ENCODE results near the gene HSPBAP1.
"Not testable (repeated sequence)": the region's sequence is repeated elsewhere in the genome, so short reads cannot be mapped to it uniquely, and the experiment has no call there.

Gene HSPBAP1

DNA sequence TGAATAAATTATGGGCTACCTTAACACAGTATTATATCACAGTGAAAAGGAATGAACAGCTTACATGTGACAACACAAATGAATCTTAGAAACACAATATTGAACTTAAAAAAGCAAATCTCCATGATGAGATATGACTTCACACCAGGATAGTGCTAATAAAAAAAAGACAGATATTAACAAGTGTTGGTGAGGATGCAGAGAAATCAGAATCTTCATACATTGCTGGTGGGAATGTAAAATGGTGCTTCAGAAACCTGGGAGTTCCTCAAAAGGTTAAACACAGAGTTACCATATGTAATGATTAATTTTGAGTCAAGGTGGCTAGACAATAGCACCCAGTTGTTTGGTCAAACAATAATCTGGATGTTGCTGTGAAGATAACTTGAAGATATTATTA lies 51.4 kb downstream of the HSPBAP1 start:
- no peak for DNase-seq (ENCODE audit: low read depth)
- no peak overlapping the region for H3K4me3 ChIP-seq (replicated peaks; ENCODE audit: low read depth, low read length)
- no peak for TF ChIP-seq CTCF (IDR thresholded peaks at IDR 0.05; ENCODE audit: low read length, missing control alignments)

DNA sequence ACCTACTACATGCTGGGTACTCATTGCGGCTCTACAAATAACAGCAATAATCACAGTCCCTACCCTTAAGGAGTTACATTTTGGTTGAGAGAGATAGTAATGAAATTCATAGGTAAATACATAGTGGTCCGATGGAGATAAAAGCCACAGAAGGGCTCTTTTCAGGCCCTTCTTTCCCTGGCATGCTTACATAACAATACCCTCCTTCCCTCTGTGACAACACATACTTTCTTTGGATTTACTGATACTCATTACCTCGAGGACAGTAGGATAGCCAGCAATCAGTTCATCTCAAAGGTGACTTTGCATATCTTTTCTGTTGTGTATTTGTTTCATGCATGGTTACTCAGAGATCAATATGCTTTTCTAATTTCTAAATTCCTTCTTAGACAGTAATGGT lies 54.5 kb downstream of the HSPBAP1 start:
- no peak overlapping the region for H3K4me3 ChIP-seq (replicated peaks; ENCODE audit: low read depth, low read length)
- no peak for TF ChIP-seq CTCF (IDR thresholded peaks at IDR 0.05; ENCODE audit: low read length, missing control alignments)

GRCh38 chr3:122732682-122733525 lies 60.7 kb downstream of the HSPBAP1 start:
- not testable (repeated sequence) for H3K4me3 ChIP-seq (replicated peaks; ENCODE audit: low read depth, low read length); DNase-seq (ENCODE audit: low read depth)

More for the DNA sequence above, 54.5 kb downstream of the HSPBAP1 start:
- DNase-seq (ENCODE audit: low read depth): no peak

DNA sequence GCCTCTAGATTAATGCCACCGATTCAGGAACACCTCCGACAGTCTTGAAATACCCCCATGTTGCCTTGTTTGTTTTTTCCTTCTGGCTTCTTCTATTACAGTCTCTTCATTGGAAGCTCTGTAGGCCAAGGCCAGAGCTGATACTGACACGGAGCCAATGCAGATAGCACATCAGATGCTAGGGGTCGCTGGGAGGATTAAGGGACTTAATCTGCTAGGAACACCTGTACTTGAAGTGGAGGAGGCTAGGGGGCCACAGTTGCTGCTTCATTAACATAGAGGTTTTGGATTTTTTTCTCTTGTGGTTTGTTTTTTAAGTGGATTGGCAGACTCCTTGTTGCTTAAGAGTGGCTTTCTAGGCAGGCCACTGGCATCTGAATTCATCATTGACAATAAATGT lies 63.4 kb downstream of the HSPBAP1 start:
- no peak overlapping the region for H3K4me3 ChIP-seq (replicated peaks; ENCODE audit: low read depth, low read length)
- no peak for TF ChIP-seq CTCF (IDR thresholded peaks at IDR 0.05; ENCODE audit: low read length, missing control alignments)
- no peak for DNase-seq (ENCODE audit: low read depth)

- TF ChIP-seq CTCF (IDR thresholded peaks at IDR 0.05; ENCODE audit: low read length, missing control alignments): no peak
- no peak overlapping the region for H3K4me3 ChIP-seq (replicated peaks; ENCODE audit: low read depth, low read length)
- no peak for DNase-seq (ENCODE audit: low read depth)
These were observed 64.7 kb downstream of the HSPBAP1 start for GRCh38 chr3:122728756-122729514.

DNA sequence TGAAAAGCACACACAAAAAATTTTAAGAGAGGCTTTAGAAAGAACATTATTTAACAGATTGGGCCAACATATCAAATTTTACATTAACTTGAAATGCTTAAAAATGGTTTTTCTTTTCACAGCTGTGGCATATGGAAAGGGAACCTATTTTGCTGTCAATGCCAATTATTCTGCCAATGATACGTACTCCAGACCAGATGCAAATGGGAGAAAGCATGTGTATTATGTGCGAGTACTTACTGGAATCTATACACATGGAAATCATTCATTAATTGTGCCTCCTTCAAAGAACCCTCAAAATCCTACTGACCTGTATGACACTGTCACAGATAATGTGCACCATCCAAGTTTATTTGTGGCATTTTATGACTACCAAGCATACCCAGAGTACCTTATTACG lies 65.4 kb downstream of the HSPBAP1 start:
- TF ChIP-seq CTCF (IDR thresholded peaks at IDR 0.05; ENCODE audit: low read length, missing control alignments): no peak
- H3K4me3 ChIP-seq (replicated peaks; ENCODE audit: low read depth, low read length): no peak overlapping the region
- no peak for DNase-seq (ENCODE audit: low read depth)

DNA sequence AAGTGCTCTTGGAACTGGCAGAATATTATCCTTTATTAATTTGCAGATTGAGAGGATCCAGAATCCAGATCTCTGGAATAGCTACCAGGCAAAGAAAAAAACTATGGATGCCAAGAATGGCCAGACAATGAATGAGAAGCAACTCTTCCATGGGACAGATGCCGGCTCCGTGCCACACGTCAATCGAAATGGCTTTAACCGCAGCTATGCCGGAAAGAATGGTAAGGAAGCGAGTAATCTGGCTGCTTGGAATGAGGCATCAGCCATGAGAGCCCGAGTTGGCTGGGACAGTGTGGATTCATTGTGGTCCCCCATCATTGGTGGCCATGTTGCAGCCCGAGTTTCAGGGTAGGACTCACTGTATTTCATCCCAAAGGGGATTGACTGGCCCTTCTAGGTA lies 65.9 kb downstream of the HSPBAP1 start:
- TF ChIP-seq CTCF (IDR thresholded peaks at IDR 0.05; ENCODE audit: low read length, missing control alignments): no peak
- no peak overlapping the region for H3K4me3 ChIP-seq (replicated peaks; ENCODE audit: low read depth, low read length)
- no peak for DNase-seq (ENCODE audit: low read depth)

Measured in fibroblast of pulmonary artery (primary cell).